ENCODE data around the gene PPP1R14D.
A peak's percentile ranks its signal among the peaks of the same experiment; 100 is the strongest.

Gene PPP1R14D

DNA sequence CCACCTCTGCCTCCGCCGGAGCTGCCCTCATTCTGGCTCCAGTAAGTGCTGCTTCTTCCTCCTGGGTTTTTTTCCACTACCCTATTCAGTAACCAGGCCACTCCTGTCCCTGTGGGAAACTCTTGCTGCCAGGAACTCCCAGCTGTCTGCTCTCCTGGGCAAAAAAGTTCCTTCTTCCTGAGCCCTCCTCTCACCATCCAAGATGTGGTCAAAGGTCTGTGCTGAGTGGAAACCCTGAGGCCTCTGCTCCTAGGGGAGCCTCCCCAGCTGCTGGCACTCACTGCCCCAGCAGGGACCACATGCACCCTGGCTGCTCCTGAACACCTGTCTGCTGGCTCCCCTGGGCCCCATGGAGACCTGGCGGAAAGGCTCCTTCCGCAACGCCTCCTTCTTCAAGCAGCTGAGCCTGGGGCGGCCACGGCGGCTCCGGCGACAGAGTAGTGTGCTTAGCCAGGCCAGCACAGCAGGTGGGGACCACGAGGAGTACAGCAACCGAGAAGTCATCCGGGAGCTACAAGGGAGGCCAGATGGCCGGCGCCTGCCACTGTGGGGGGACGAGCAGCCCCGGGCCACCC lies 58.3 kb downstream of the PPP1R14D start:
- TF ChIP-seq, protein P1, sequence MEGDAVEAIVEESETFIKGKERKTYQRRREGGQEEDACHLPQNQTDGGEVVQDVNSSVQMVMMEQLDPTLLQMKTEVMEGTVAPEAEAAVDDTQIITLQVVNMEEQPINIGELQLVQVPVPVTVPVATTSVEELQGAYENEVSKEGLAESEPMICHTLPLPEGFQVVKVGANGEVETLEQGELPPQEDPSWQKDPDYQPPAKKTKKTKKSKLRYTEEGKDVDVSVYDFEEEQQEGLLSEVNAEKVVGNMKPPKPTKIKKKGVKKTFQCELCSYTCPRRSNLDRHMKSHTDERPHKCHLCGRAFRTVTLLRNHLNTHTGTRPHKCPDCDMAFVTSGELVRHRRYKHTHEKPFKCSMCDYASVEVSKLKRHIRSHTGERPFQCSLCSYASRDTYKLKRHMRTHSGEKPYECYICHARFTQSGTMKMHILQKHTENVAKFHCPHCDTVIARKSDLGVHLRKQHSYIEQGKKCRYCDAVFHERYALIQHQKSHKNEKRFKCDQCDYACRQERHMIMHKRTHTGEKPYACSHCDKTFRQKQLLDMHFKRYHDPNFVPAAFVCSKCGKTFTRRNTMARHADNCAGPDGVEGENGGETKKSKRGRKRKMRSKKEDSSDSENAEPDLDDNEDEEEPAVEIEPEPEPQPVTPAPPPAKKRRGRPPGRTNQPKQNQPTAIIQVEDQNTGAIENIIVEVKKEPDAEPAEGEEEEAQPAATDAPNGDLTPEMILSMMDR (IDR thresholded peaks at IDR 0.05; ENCODE audit: insufficient read depth, low read depth, low read length, missing control alignments) = no peak
- H3K4me3 ChIP-seq (ENCODE audit: low read depth, low read length) = no peak overlapping the region
- no peak for DNase-seq (ENCODE audit: low read depth)

DNA sequence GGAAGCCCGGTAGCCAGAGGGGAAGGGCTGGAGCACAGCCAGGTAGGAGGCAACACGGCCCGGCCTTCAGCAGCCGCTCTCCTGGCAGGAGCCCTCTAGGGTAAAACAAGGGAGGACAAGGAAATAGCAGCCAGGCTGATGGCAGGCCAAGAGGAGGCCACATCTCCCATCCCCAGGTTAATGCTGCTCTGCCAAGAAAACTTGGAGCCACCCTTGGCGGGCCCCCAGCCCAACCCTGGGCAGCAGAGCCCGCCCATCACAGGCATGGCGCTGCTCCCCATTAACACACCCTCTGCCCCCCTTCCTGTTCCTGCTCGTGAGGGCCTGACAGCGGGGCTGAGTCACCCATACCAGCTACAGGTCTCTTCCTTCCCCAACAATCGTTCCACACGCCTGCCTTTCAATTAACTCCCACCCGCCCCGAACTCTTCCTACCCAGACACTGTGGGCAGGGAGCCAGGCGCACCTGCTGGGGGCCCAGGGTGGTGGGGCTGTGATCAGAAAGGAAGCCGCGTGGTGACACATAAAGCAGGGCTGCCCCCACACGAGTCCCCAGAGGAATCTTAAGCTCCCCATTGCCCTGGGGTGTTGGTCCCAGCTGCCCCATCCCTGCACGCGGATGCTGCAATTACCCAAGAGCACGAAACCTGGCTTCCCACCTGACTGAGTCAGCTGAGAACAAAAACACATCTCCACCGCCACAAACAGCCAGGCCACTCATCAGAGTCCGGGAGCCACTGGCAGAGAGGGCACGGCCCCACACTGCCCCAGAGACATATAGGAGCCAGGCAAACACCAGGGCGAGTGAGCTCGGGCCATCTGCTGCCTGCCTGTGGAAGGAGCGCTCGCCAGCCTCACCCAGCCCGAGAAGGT lies 59.0 kb downstream of the PPP1R14D start, which contains the start of gene C15orf62:
Gene C15orf62, plus strand, starts transcription at position 707 of the 873 bp plus-strand sequence. CDS start 516 bp downstream, outside the sequence.
- peak within 1 kb of the TSS; percentile 26 for H3K4me3 ChIP-seq (ENCODE audit: low read depth, low read length)
- peak; percentile 76 for DNase-seq (ENCODE audit: low read depth)
- TF ChIP-seq, protein P1 (IDR thresholded peaks at IDR 0.05; ENCODE audit: insufficient read depth, low read depth, low read length, missing control alignments) = no peak

DNA sequence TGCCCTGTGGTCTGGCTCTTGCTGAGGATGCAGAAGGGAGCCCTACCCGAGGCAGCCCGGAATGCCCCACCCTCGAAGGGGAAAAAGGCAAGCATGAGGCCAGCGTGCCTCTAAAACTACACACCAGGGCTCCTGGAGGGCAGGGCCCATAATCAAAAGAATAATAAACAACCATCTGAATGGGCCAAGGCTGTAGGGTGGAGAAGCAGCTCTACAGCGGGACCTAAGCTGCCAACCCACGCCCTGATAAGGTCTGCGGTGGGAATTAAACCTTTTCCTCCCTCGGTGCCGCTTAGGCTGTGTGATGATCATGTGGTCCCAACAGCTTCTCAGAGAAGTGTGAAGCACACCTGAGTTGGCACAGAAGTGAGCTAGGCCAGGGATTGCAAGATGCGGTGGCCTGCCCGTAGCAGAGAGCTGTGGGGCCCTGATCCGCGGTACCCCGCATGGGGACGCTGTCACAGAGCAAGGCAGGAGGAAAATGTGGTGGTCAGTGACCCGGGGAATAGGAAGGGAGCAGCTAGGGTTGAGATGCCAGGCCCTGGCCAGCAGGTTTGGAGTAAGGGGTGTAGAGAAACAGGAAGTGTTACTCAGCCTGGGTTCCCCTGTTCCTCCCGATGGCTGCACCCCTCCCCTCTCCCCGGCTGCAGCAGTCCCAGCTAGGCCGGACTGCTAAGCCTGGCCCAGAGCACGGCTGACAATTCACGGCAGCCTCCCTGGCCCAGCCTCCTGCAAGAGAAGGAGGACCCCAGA lies 59.8 kb downstream of the PPP1R14D start:
- TF ChIP-seq, protein P1 (IDR thresholded peaks at IDR 0.05; ENCODE audit: insufficient read depth, low read depth, low read length, missing control alignments) = peak; percentile 11
- DNase-seq (ENCODE audit: low read depth) = peak; percentile 34
- H3K4me3 ChIP-seq (ENCODE audit: low read depth, low read length) = peak overlapping the region; percentile 18; the same call in 1 of the 2 replicates

DNA sequence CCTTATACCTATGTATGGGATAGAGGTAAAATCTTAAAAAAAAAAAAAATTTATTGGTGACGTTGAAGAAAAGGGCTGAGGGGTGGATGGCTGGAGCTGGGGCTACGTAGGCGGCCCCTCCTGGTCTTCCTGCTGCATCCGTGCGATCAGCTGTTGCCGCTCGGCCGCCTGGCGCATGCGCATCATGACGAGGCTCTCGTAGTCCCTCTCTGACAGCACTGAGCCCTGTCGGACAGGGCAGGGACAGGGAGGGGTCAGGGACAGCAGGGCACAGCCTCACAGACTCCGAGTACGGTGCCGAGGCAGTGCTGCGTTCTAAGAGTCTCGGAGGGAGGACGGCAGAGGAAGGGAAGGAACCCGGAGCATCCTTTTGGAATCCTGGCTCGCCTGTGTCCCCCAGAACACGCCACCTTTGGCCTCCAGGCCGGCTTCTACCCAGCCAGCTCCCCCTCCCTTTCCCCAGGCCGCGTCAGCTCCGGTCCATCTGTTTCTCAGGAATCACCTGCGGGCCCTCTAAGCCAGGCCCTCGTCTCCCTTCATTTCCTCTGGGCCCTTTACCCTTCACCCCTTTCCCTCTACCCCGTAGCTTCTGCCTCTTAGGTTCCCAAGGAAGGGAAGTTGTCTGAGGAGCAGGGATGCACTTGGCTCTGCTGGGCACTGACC lies 60.5 kb downstream of the PPP1R14D start:
- no peak overlapping the region for H3K4me3 ChIP-seq (ENCODE audit: low read depth, low read length)
- DNase-seq (ENCODE audit: low read depth) = no peak
- TF ChIP-seq, protein P1 (IDR thresholded peaks at IDR 0.05; ENCODE audit: insufficient read depth, low read depth, low read length, missing control alignments) = no peak

DNA sequence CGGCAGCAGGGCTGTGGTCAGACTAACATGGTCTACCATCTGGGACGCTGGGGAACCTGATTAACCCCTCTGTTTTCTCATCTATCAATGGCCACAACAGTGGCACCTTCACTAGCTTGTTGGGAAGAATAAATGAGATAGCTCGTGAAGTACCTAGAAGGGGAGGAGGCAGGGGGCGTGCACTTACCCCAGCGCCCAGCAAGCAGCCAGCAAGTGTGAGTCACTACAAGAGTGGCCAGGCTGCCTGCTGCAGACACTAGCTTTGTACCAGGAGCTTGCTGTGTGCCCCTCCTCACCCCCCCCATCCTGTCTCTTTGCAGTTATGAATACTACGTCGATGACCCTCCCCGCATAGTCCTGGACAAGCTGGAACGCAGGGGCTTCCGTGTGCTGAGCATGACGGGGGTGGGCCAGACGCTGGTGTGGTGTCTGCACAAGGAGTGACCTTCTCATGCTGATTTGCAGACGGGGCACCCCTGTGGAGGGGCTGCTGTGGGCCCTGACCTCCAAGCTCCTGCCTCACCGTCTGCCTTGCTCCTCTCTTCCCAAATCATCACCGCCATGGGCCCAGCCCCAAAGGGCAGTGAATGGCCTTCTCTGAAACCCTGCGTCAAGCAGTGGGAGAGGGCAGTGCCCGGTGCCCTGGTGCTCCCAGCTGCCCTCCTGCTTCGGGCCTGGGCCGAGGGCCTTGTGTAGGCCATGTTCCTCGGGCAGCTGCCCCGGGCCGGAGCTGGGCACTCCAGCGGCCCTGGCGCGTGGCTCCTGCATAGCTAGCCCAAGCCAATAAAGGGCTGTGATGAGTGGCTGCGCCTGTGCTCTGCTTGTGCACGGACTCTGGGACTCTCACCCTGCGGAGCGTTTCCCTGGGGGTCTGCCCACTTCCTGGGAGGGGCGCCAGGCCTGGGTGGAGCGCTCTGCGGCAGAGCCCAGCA lies 61.3 kb downstream of the PPP1R14D start:
- TF ChIP-seq, protein P1 (IDR thresholded peaks at IDR 0.05; ENCODE audit: insufficient read depth, low read depth, low read length, missing control alignments) = no peak
- no peak overlapping the region for H3K4me3 ChIP-seq (ENCODE audit: low read depth, low read length)
- DNase-seq (ENCODE audit: low read depth) = no peak

Data from GM12865 (cell line).